Measurements from ENCODE around the gene SLIT1. TPM values are rescaled to one million over a fixed set of nuclear protein-coding genes. Genes with fewer than 3 reads are reported as not detected.

Gene SLIT1
- 1 to 10 TPM; 4.3 to 8.2 (median 6.5) TPM for polyA plus RNA-seq (ENCODE audit: insufficient read length in 4 of 4)

GRCh38 chr10:97185326-97186058, at the start of gene SLIT1:
Gene SLIT1, minus strand, starts transcription at chr10:97185959. Its CDS starts 285 bp downstream, at chr10:97185674.
- DNase-seq (ENCODE audit: low read depth in 4 of 4, low spot score in 3 of 4) = no peak

DNA sequence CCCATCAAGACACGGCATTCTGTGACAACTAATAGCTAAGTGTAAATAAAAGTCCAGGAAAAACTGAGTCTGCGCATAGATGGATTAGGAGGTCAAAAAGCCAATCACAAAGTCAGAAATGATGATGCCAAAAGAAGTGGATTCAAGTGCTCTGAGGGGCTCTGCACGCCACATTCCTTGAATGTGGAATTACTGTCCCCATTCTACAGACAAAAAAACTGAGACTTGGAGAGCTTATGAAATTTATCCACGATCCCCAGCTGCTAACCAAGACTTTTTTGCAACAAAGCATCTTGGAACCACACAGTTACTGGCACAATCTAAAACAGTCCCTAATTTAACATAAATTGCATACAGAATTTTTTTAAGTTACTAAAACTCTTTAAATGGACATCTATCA, 49.6 kb upstream of the SLIT1 start:
- no peak for DNase-seq (ENCODE audit: low read depth in 4 of 4, low spot score in 3 of 4)

- DNase-seq (ENCODE audit: low read depth in 4 of 4, low spot score in 3 of 4) = peak in 1 of 4 donors; percentile 12
Observed at GRCh38 chr10:97234400-97234799, 48.6 kb upstream of the SLIT1 start.

DNA sequence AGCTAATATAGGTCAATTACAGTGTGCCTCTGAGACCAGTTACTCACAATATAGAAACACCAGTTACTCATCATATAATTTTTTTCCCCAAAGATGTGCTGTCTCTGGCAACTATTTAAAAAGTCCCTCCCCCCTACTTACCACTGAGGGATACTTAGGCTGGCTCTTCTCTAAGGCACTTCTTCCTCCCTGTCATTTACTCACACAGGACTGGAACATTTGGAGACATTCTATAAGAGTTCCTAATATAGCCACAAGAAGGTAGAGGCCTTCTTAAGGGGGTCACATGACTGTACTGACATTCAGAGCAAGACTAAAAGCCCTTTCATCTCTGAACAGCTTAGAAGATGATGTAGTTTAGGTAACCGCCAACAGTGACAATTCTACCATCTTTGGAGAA, 44.4 kb upstream of the SLIT1 start:
- DNase-seq (ENCODE audit: low read depth in 4 of 4, low spot score in 3 of 4) = no peak

- DNase-seq (ENCODE audit: low read depth in 4 of 4, low spot score in 3 of 4) = no peak
Observed at GRCh38 chr10:97229322-97230015, 43.7 kb upstream of the SLIT1 start.

- DNase-seq (ENCODE audit: low read depth in 4 of 4, low spot score in 3 of 4) = no peak
Observed at GRCh38 chr10:97228775-97229157, 43.0 kb upstream of the SLIT1 start.

GRCh38 chr10:97228130-97228774, 42.5 kb upstream of the SLIT1 start:
- DNase-seq (ENCODE audit: low read depth in 4 of 4, low spot score in 3 of 4) = no peak

GRCh38 chr10:97226398-97226797, 40.6 kb upstream of the SLIT1 start:
- no peak for DNase-seq (ENCODE audit: low read depth in 4 of 4, low spot score in 3 of 4)

DNA sequence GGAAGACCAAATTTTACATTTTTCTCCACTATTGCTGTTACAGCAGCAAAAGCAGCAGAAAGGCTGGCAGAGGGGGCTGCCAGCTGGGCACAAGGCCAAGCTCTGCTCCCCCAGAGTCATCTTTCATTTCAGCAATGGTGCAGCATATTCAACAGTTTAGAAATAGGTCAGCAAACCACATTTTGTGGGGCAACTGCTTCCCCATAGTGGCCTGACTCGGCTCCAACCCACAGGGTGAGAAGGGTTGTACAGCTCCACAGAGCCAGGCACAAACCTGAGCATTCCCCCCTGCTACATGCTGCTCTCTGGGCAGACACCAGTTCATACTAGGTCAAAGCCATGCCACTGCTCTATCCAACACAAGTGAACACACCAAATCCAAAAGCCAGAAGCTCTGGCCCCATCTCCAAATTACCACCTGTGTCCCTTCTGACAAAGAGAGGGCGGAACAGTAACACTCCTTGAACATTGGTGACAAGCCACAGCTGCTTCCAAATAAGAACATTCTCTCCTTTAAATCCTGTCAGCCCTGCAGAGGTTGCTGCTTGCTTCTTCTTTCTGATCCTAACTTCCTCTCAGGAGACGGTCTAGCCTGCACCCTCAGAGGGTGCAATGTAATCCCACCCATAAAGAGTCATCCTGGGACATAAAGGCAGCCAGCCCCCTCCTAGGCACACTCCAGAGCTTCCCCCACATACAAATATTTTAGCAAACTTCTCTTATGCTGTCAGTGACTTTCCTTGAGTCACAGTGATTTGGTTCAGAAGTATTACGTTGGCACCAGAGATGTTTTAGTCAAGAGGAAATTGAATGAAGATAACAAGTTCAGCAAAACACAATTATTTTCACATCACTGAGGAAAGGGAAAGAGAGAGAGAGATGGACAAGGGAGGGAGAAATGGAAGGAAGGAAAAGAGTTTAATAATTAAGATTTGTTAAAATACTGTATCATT, 39.0 kb upstream of the SLIT1 start:
- no peak for DNase-seq (ENCODE audit: low read depth in 4 of 4, low spot score in 3 of 4)

DNA sequence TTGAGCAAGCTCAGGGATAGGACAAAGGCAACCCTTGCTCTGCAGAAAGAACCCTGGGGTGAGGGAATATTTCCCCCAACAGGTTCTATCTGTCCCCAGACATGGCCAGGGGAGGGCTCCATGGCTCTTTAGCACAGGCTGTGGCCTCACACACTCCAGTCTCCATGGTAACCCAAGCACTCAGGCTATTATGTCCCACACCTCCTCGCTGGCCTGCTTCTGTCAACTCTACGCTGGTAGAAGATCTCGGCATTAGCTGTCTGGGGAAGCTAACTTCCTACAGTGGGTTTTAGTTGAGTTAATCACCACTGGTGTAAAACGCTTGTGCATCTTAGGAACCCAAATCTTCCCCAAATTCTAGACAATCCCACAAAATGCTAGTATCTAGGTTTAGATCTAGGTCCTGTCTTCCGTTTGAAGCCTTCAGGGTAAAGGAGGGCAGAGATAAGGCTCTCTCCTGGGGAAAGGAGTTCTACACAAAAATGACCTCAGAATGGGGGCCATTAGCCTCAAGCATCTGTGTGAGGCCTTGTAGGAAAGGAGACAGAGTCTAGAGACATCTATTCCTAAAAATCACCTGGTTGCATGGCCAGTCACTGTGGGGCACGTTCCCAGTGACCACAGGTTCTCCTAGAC, 36.7 kb upstream of the SLIT1 start:
- peak in 3 of 4 donors; percentile 8 to 32 (median 22) for DNase-seq (ENCODE audit: low read depth in 4 of 4, low spot score in 3 of 4)

- DNase-seq (ENCODE audit: low read depth in 4 of 4, low spot score in 3 of 4) = no peak
Observed at GRCh38 chr10:97220355-97220754, 34.6 kb upstream of the SLIT1 start.

DNA sequence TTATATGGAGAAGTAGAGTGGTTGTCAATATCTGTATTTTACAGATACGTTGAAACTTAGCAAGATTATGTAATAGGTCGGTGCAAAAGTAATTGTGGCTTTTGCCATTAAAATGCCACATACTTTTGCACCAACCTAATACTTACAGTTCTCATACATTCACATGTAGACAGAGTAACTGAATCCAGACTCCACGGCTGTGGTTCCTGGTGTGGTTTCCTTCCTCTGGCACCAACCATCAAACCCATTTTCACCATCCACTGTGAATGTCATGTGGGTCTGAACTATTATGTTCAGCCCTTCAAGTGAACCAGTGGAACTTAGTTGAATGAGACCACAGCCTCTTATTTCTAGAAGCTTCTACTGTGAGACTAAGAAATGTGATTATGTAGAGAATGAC, 31.5 kb upstream of the SLIT1 start:
- no peak for DNase-seq (ENCODE audit: low read depth in 4 of 4, low spot score in 3 of 4)

DNA sequence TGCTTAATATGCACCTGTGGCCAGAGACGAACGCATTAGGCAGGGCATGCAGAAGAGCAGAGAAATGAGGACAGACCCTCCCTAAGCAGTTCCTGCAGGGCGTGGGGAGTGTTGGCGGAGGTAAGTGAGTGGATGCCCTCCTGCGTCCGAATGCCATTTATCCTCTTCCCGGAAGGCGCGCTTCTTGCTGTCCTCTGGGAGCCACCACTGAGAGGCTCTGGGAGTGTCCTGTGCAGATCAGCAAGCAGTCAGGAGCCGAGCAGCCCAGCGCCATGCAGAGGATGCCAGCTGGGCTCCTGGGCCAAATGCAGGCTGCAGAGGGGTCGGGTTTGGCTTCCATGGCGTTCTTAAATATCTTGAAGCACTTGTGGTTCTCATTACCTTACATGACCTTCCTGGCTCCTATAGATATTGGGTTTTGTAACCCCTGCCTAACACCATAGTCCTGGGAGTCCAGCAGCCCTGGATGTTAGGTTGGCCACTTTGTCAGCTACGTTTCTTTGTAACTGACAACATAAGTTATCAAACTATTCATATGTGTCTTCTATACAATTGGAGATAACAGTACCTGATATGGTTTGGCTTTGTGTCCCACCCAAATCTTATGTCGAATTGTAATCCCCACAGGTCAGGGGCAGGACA, 30.0 kb upstream of the SLIT1 start:
- DNase-seq (ENCODE audit: low read depth in 4 of 4, low spot score in 3 of 4) = no peak

DNA sequence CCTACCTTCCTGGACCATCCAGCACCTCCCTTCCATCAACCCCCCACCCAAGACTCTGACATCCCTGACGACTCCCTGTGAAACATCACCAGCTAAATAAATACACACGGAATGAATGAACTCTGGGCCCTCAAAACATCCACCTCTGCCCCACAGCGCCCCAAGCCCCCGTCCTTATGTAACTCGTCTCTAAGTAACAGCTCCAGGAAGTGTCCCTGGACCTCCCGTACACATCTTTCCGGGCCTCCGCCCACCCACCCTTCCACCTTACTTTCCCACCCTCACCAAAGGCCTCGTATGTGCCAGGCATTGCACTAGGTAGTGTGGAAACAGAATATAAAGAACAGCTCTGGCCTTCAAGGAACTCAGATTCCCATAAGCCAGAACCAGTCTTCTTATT, 27.7 kb upstream of the SLIT1 start:
- DNase-seq (ENCODE audit: low read depth in 4 of 4, low spot score in 3 of 4) = no peak

DNA sequence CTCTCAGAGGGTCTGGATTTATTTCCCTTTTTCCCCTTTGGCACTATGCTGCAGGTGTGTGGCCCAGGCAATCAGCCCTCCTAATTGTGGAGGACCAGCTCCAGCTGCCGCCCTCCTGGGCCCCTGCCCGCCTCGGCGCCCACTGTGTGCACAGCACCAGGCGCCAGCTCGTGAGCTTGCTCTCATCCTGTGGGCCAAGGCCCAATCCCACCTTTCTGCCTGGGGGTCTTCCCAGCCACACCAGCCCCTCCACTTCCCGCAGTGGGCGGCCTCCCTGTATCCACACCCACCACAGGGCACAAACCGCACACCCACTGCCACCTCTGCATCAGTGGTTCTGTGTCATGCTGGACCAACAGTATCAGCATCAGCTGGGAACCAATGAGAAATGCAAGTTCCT, 25.5 kb upstream of the SLIT1 start:
- DNase-seq (ENCODE audit: low read depth in 4 of 4, low spot score in 3 of 4) = no peak

DNA sequence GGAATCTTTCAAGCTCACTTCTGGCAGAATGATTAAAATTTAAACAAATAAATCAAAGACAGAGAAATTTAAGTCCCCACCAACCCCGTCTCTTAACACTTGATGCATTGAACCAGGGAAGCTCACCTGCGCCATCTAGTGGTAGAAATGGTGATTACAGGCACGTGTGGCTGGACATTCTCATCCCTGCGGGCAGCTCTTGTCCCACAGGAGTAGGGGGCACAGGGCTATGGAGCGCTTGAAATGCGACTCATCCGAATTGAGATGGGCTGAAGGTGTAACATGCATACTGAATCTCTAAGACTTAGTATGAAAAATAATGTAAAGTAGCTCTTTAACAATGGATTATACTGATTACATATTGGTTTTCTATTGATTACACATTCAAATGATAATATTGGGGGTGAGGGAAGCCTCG, 24.8 kb upstream of the SLIT1 start:
- peak in 2 of 4 donors; percentile 42 to 66 for DNase-seq (ENCODE audit: low read depth in 4 of 4, low spot score in 3 of 4)

DNA sequence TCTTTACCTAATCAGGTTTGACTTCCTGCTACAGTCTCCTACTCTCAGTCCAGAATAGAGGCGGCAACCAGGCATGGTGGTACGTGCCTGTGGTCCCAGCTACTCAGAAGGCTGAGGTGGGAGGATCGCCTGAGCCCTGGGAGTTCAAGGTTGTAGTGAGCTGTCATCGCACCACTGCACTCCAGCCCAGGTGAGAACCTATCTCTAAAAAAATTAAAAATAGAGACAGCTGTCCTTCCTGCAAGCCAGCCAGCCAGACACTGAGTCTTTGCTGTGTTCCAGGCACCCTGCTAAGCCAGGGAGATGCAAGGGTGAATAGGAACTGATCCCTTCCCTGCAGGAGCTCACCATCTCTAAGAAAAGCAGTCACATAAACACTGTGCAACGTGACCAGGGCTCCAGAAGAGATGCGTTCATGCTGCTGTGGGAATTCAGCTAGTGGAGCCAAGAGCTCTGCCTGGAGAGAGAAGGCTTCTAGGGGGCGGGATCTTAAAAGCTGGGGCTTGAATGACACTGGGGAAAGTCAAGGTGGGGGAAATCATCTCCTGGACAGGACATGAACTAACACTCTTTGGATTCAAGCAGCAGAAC, 22.1 kb upstream of the SLIT1 start:
- DNase-seq (ENCODE audit: low read depth in 4 of 4, low spot score in 3 of 4) = no peak

DNA sequence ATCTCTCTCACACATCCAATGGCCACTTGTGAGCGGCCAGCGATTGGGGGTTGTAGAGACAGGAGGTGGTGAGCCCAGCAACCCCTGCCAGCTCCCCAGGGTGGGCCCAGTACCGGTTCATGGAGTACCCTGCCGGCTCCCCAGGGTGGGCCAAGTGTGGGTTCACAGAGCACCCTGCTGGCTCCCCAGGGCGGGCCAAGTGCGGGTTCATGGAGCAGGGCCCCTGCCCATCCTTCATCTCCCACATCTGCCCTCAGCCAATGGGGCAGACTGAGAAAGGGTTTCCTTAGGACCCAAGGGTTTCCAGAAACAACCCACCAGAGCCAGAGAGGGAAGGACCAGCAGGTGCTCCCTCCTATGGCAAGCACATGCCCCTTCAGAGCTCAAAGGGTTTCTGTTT, 21.4 kb upstream of the SLIT1 start:
- no peak for DNase-seq (ENCODE audit: low read depth in 4 of 4, low spot score in 3 of 4)
